ENCODE data around the gene GPBP1.
"Not testable (repeated sequence)": the region's sequence is repeated elsewhere in the genome, so short reads cannot be mapped to it uniquely, and the experiment has no call there.

GPBP1 gene

GRCh38 chr5:57276353-57276752, 102.5 kb downstream of the GPBP1 start:
- H3K9me3 ChIP-seq = no peaks in the 10 kb centered on the region
- H3K4me3 ChIP-seq (ENCODE audit: low read depth, low read length) = no peak overlapping the region
- H3K27me3 ChIP-seq = no peaks in the 10 kb centered on the region
- no peaks in the 10 kb centered on the region for H3K4me1 ChIP-seq
- DNase-seq = no peak
- H3K36me3 ChIP-seq = no peaks in the 10 kb centered on the region
- TF ChIP-seq CTCF (IDR thresholded peaks at IDR 0.05; ENCODE audit: low read depth, low read length) = no peak

GRCh38 chr5:57277085-57277484, 103.2 kb downstream of the GPBP1 start:
- Histone ChIP-seq H3K27me3 (no peaks in the 10 kb centered on the region), H3K4me3 (ENCODE audit: low read depth, low read length) (no peak overlapping the region), H3K4me1 (no peaks in the 10 kb centered on the region), H3K9me3 (no peaks in the 10 kb centered on the region), H3K36me3 (no peaks in the 10 kb centered on the region)
- TF ChIP-seq CTCF (IDR thresholded peaks at IDR 0.05; ENCODE audit: low read depth, low read length) = peak; percentile 48
- no peak for DNase-seq

GRCh38 chr5:57280853-57281252, 107.0 kb downstream of the GPBP1 start:
- Histone ChIP-seq H3K4me1 (no peaks in the 10 kb centered on the region), H3K4me3 (ENCODE audit: low read depth, low read length) (no peak overlapping the region), H3K36me3 (no peaks in the 10 kb centered on the region), H3K27me3 (no peaks in the 10 kb centered on the region), H3K9me3 (no peaks in the 10 kb centered on the region)
- TF ChIP-seq CTCF (IDR thresholded peaks at IDR 0.05; ENCODE audit: low read depth, low read length) = no peak
- DNase-seq = no peak

- DNase-seq; H3K27me3 ChIP-seq; H3K9me3 ChIP-seq; H3K36me3 ChIP-seq; H3K4me3 ChIP-seq (ENCODE audit: low read depth, low read length); H3K4me1 ChIP-seq: not testable (repeated sequence)
These were observed 111.2 kb downstream of the GPBP1 start for GRCh38 chr5:57285084-57285483.

- DNase-seq = no peak
- H3K9me3 ChIP-seq = no peaks in the 10 kb centered on the region
These were observed 118.0 kb downstream of the GPBP1 start for GRCh38 chr5:57291894-57292293.

GRCh38 chr5:57292336-57292735, 118.5 kb downstream of the GPBP1 start:
- no peak for TF ChIP-seq CTCF (IDR thresholded peaks at IDR 0.05; ENCODE audit: low read depth, low read length)
- Histone ChIP-seq H3K36me3 (no peaks in the 10 kb centered on the region), H3K4me1 (no peaks in the 10 kb centered on the region), H3K27me3 (no peaks in the 10 kb centered on the region), H3K4me3 (ENCODE audit: low read depth, low read length) (no peak overlapping the region), H3K9me3 (no peaks in the 10 kb centered on the region)
- no peak for DNase-seq

More at GRCh38 chr5:57291894-57292293, 118.0 kb downstream of the GPBP1 start:
- Histone ChIP-seq H3K27me3 (no peaks in the 10 kb centered on the region), H3K4me3 (ENCODE audit: low read depth, low read length) (no peak overlapping the region), H3K36me3 (no peaks in the 10 kb centered on the region), H3K4me1 (no peaks in the 10 kb centered on the region)
- TF ChIP-seq CTCF (IDR thresholded peaks at IDR 0.05; ENCODE audit: low read depth, low read length) = no peak
